Gastroesophageal sphincter (tissue), 4 donors: Measurements from ENCODE around the gene FPR1. TPM values are rescaled to one million over a fixed set of nuclear protein-coding genes. Genes with fewer than 3 reads are reported as not detected.
A peak's percentile ranks its signal among the peaks of the same experiment; 100 is the strongest.

Experiments
- ATAC-seq: fragments of 150-250 bp; one replicate; pipeline ENCODE4 v1.9.1; 2016; ENCODE audit warnings: mild to moderate bottlenecking, moderate library complexity
- H3K27ac ChIP-seq, 4 donors: fragments of 200-600 bp; sonication (generic) in 3 of 4; 1 replicate in 3 of 4; 2 replicates in 1 of 4; pipeline ENCODE4 v1.5.1; 2016 to 2019
- H3K27me3 ChIP-seq: fragments of 200-600 bp; sonication (generic); one replicate; pipeline ENCODE4 v1.5.1; 2019
- H3K36me3 ChIP-seq, 2 donors: fragments of 200-600 bp; sonication (generic); one replicate each; pipeline ENCODE4 v1.5.1; 2019; ENCODE audit warnings: control low read depth in 1 of 2
- H3K4me1 ChIP-seq, 3 donors: fragments of 200-600 bp; sonication (generic); 1 replicate in 2 of 3; 2 replicates in 1 of 3; pipeline ENCODE4 v1.5.1; 2016 to 2019; ENCODE audit warnings: control low read depth in 2 of 3
- H3K4me3 ChIP-seq, 2 donors: fragments of 200-600 bp; sonication (generic); one replicate each; pipeline ENCODE4 v1.5.1; 2019; ENCODE audit warnings: mild to moderate bottlenecking in 1 of 2, moderate library complexity in 1 of 2
- H3K9me3 ChIP-seq, 3 donors: fragments of 200-600 bp; sonication (generic); one replicate each; pipeline ENCODE4 v1.5.1; 2017 to 2019; ENCODE audit warnings: control low read depth in 2 of 3
- EP300 ChIP-seq: sonication (generic); formaldehyde crosslinking; IDR thresholded peaks from one replicate; pipeline ENCODE4 v1.6.1; 2017; ENCODE audit warnings: antibody characterized with exemption, mild to moderate bottlenecking
- POLR2A ChIP-seq, 2 donors: fragments of 450-650 bp; IDR thresholded peaks; one replicate each; pipeline ENCODE4 v1.6.1; 2017; ENCODE audit warnings: antibody characterized with exemption in 2 of 2, mild to moderate bottlenecking in 2 of 2, moderate library complexity in 1 of 2
- POLR2AphosphoS5 ChIP-seq: sonication (generic); formaldehyde crosslinking; IDR thresholded peaks from one replicate; pipeline ENCODE4 v1.6.1; 2017; ENCODE audit warnings: antibody characterized with exemption
- WGBS, 2 donors: methylation state at CpG; one replicate each; pipeline ENCODE4 v1.1.5; 2018; ENCODE audit warnings: low coverage in 1 of 2; 5-methylcytosine and 5-hydroxymethylcytosine counted together
- total RNA-seq, 4 donors: library from RNA; depleted of rRNA; stranded (reverse); fragments of >200 nt; gene quantifications; one replicate each; pipeline ENCODE4 v1.1.0, GENCODE V29; 2016
- TF ChIP-seq, protein P1 (sequence below), 4 experiments: fragments of 200-600 bp in 2 of 4; fragments of 450-650 bp in 2 of 4; sonication (generic) in 1 of 4; IDR thresholded peaks; one replicate each; pipeline ENCODE4 v1.5.1; 2017 to 2019; ENCODE audit warnings: antibody characterized with exemption in 4 of 4, mild to moderate bottlenecking in 2 of 4, moderate library complexity in 2 of 4

Gene FPR1
- total RNA-seq, 4 donors from 2014 or later = 0.93 to 19.8 (median 9.2) TPM

- H3K4me1 ChIP-seq = peaks cover 0 to 43% (median 8%) of the 10 kb centered on the region in 3 donors
- peaks cover 0 to 56% of the 10 kb centered on the region in 2 donors for H3K36me3 ChIP-seq
- 2 to 3% methylated on average over 7 to 15 of the region's 74 CpGs for WGBS, 2 donors
These were observed 47.8 kb downstream of the FPR1 start for GRCh38 chr19:51703575-51704515.

DNA sequence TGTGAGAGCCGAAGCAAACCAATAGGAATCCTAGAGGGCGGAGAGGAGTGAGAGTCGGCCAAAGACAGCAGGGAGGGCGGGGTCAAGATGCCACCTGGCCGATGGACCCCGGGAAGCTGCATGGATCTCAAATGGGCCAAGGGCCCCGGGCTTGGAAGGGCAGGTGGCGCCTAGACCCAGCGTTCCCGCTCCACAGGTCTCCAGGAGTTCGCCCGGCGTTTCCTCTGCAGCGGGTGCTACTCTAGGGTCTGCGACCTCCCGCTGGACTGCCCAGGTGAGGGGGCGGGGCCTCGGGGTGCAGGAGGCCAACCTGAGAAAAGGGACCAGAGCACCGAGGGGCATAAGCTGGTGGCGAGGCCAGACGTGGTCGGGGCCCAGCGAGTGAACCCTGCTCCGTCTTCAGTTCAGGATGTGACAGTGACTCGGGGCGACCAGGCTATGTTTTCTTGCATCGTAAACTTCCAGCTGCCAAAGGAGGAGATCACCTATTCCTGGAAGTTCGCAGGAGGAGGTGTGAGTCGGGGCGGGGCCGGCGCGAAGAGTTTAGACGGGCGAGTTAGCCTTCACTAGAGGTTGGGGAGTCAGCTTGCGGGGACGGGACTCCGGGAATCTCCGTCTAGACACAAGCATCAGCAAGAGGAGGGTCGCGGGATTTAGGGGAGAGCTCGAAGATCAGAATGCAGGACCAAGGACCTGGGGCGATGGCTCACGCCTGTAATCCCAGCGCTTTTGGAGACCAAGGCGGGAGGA is 48.7 kb downstream of the FPR1 start:
- H3K9me3 ChIP-seq = no peaks in the 10 kb centered on the region
- H3K4me1 ChIP-seq = peaks cover 0 to 43% (median 8%) of the 10 kb centered on the region in 3 donors
- TF ChIP-seq POLR2A (IDR thresholded peaks at IDR 0.05) = peak in 1 of 2 donors; percentile 6
- TF ChIP-seq EP300 = no peak
- TF ChIP-seq, protein P1, sequence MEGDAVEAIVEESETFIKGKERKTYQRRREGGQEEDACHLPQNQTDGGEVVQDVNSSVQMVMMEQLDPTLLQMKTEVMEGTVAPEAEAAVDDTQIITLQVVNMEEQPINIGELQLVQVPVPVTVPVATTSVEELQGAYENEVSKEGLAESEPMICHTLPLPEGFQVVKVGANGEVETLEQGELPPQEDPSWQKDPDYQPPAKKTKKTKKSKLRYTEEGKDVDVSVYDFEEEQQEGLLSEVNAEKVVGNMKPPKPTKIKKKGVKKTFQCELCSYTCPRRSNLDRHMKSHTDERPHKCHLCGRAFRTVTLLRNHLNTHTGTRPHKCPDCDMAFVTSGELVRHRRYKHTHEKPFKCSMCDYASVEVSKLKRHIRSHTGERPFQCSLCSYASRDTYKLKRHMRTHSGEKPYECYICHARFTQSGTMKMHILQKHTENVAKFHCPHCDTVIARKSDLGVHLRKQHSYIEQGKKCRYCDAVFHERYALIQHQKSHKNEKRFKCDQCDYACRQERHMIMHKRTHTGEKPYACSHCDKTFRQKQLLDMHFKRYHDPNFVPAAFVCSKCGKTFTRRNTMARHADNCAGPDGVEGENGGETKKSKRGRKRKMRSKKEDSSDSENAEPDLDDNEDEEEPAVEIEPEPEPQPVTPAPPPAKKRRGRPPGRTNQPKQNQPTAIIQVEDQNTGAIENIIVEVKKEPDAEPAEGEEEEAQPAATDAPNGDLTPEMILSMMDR (IDR thresholded peaks at IDR 0.05) = no peak
- TF ChIP-seq POLR2AphosphoS5 = peak; percentile 55
- no peak for ATAC-seq
- peak overlapping the region; percentile 3 to 92 (median 90) for H3K27ac ChIP-seq
- H3K27me3 ChIP-seq = no peaks in the 10 kb centered on the region
- WGBS, 2 donors = 35 to 49% methylated on average over 17 to 18 of the region's 46 CpGs
- H3K36me3 ChIP-seq = peaks cover 0 to 63% of the 10 kb centered on the region in 2 donors
- H3K4me3 ChIP-seq = peak overlapping the region in 1 of 2 donors; percentile 56

More at GRCh38 chr19:51703575-51704515, 47.8 kb downstream of the FPR1 start:
- Histone ChIP-seq H3K27me3 (no peaks in the 10 kb centered on the region), H3K4me3 (peak overlapping the region; percentile 38 to 56), H3K27ac (peak overlapping the region; percentile 73 to 92 (median 90)), H3K9me3 (no peaks in the 10 kb centered on the region)
- TF ChIP-seq POLR2AphosphoS5 (peak; percentile 96), EP300 (no peak), POLR2A (IDR thresholded peaks at IDR 0.05) (peak; percentile 59 to 83)
- TF ChIP-seq, protein P1 (IDR thresholded peaks at IDR 0.05) = peak in 3 of 4 experiments; percentile 37 to 60 (median 53)
- peak; percentile 95 for ATAC-seq

DNA sequence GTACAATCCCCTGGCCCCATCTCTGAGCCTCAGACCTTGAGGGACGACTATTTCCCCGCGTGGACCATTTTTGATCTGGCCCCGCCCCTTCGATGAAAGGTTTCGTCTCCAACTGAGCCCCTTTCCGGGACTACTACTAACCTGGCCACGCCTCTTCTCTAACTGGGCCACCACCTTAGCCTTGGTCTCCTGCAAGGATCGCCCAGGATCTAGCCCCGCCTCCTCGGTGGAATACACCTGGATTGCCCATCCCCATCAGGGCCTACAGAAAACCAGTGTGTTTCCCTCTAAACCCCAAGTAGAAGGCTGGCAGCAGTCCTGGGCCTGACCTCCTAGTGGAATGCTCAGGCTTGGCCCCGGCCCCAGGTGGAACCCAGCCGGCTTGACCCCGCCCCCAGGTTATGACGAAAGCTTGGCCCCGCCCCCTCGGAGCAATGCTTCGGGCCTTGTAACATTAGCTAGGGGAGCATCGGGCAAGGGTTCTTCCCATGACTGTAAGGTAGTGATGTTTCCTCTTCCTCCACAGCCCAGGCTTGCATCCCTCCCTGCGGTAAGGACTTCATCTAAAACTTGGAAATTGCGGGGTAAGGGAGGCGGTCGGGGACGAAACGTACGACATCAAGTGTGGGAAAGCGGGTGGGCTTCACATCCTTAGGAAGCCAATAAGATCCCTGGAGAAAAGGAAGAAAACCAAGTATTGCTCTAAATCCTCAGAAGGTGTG is 49.4 kb downstream of the FPR1 start:
- peak overlapping the region; percentile 3 to 92 (median 90) for H3K27ac ChIP-seq
- no peaks in the 10 kb centered on the region for H3K9me3 ChIP-seq
- peak; percentile 47 for ATAC-seq
- H3K4me1 ChIP-seq = peaks cover 0 to 43% (median 8%) of the 10 kb centered on the region in 3 donors
- no peaks in the 10 kb centered on the region for H3K27me3 ChIP-seq
- TF ChIP-seq POLR2AphosphoS5 (peak; percentile 4), EP300 (no peak)
- TF ChIP-seq, protein P1 (IDR thresholded peaks at IDR 0.05) = no peak
- WGBS, 2 donors = 25 to 29% methylated on average over 13 to 14 of the region's 27 CpGs
- H3K36me3 ChIP-seq = peaks cover 0 to 68% of the 10 kb centered on the region in 2 donors
- peak overlapping the region in 1 of 2 donors; percentile 56 for H3K4me3 ChIP-seq

- no peak for ATAC-seq
These were observed 50.1 kb downstream of the FPR1 start for GRCh38 chr19:51701468-51702100.

More at GRCh38 chr19:51701468-51702100, 50.1 kb downstream of the FPR1 start:
- Histone ChIP-seq H3K36me3 (peaks cover 0 to 68% of the 10 kb centered on the region in 2 donors), H3K9me3 (no peaks in the 10 kb centered on the region), H3K27ac (peak overlapping the region in 3 of 4 donors; percentile 87 to 92 (median 92)), H3K4me3 (no peak overlapping the region), H3K27me3 (no peaks in the 10 kb centered on the region), H3K4me1 (peaks cover 0 to 43% (median 8%) of the 10 kb centered on the region in 3 donors)
- TF ChIP-seq POLR2AphosphoS5 = no peak
- TF ChIP-seq, protein P1 (IDR thresholded peaks at IDR 0.05) = no peak
- no peak for TF ChIP-seq POLR2A (IDR thresholded peaks at IDR 0.05)
- TF ChIP-seq EP300 = no peak
- 77 to 83% methylated on average over 5 to 11 of the region's 12 CpGs for WGBS, 2 donors
